Cardiac muscle cell (in vitro differentiated cells and primary cell): Measurements from ENCODE around the gene DPYSL4. TPM values are rescaled to one million over a fixed set of nuclear protein-coding genes. Genes with fewer than 3 reads are reported as not detected.

Source experiments
- DNase-seq, 2 donors: peaks; one replicate each; pipeline versions ENCODE4 v3.0.0 to v3.0.0-alpha.2; 2010 to 2017; ENCODE audit warnings: low read depth in 1 of 2, low spot score in 1 of 2
- H3K27ac ChIP-seq: fragments of 200-600 bp; sonication (generic); 2 replicates; pipeline ENCODE4 v1.5.1; 2016
- H3K27me3 ChIP-seq: fragments of 200-600 bp; sonication (generic); 2 replicates; pipeline ENCODE4 v1.6.0; 2016; ENCODE audit warnings: control low read depth
- H3K36me3 ChIP-seq: fragments of 200-600 bp; sonication (generic); 2 replicates; pipeline ENCODE4 v1.5.1; 2016; ENCODE audit warnings: control low read depth
- H3K4me1 ChIP-seq: fragments of 200-600 bp; sonication (generic); 2 replicates; pipeline ENCODE4 v1.8.1; 2017; ENCODE audit warnings: low read depth, mild to moderate bottlenecking, mixed run types
- H3K4me3 ChIP-seq: fragments of 200-600 bp; sonication (generic); 2 replicates; pipeline ENCODE4 v1.5.1; 2016; ENCODE audit warnings: mild to moderate bottlenecking
- H3K9me3 ChIP-seq: fragments of 200-600 bp; sonication (generic); 2 replicates; pipeline ENCODE4 v1.5.1; 2017; ENCODE audit warnings: low read depth, mild to moderate bottlenecking, control low read depth
- CTCF ChIP-seq: IDR thresholded peaks from 2 replicates; pipeline ENCODE4 v1.5.1; 2012; ENCODE audit warnings: low read depth, mild to moderate bottlenecking, low read length
- polyA plus RNA-seq: library from polyadenylated mRNA; unstranded; fragments of >200 nt; fragmentation: Nextera tagmentation; extraction: Ambion mirVana; gene quantifications from 2 replicates; pipeline ENCODE4 v1.2.1, GENCODE V29; 2016
- total RNA-seq: library from RNA; depleted of rRNA; stranded (reverse); fragments of >200 nt; gene quantifications from 2 replicates; pipeline ENCODE4 v1.2.3, GENCODE V29; 2016

Gene DPYSL4
- total and polyA plus RNA-seq, 2 experiments from 2014 or later: 12.5 to 30.3 TPM

- Histone ChIP-seq H3K4me3 (no peak overlapping the region), H3K9me3 (no peaks in the 10 kb centered on the region)
- no peak for TF ChIP-seq CTCF
Measured at GRCh38 chr10:132254841-132255240, 68.1 kb downstream of the DPYSL4 start.

More at GRCh38 chr10:132254841-132255240, 68.1 kb downstream of the DPYSL4 start:
- H3K27ac ChIP-seq: no peak overlapping the region
- H3K36me3 ChIP-seq: no peaks in the 10 kb centered on the region
- no peak for DNase-seq
- H3K27me3 ChIP-seq: no peaks in the 10 kb centered on the region
- H3K4me1 ChIP-seq: no peaks in the 10 kb centered on the region

Other genes with a start within 250 kb of the DPYSL4 start
- gene BNIP3, start 205.0 kb upstream of the DPYSL4 start, total RNA-seq: 1,301 and 1,791 TPM in 2 replicates
- 675 and 686 TPM in 2 replicates for gene BNIP3, start 205.0 kb upstream of the DPYSL4 start, polyA plus RNA-seq
- gene JAKMIP3, start 121.0 kb upstream of the DPYSL4 start, total RNA-seq: 0.42 and 0.56 TPM in 2 replicates
- 0.26 and 0.75 TPM in 2 replicates for gene JAKMIP3, start 121.0 kb upstream of the DPYSL4 start, polyA plus RNA-seq
- gene STK32C, start 121.0 kb downstream of the DPYSL4 start, total RNA-seq: 10.4 and 17.5 TPM in 2 replicates
- 23.8 and 28.5 TPM in 2 replicates for gene STK32C, start 121.0 kb downstream of the DPYSL4 start, polyA plus RNA-seq
- 12.8 and 19.0 TPM in 2 replicates for gene LRRC27, start 145.2 kb downstream of the DPYSL4 start, total RNA-seq
- gene LRRC27, start 145.2 kb downstream of the DPYSL4 start, polyA plus RNA-seq: 21.8 and 22.1 TPM in 2 replicates
- 28.3 and 35.7 TPM in 2 replicates for gene PWWP2B, start 210.3 kb downstream of the DPYSL4 start, total RNA-seq
- gene PWWP2B, start 210.3 kb downstream of the DPYSL4 start, polyA plus RNA-seq: 11.7 and 11.8 TPM in 2 replicates